Stimulated activated CD4-positive, alpha-beta T cell treated with anti-CD3 and anti-CD28 coated beads, Interleukin-1b, Interleukin-23, amount 100 ng/mL, for 48 hours (primary cell): ENCODE results near the gene ABCB9.
"Not testable (repeated sequence)": the region's sequence is repeated elsewhere in the genome, so short reads cannot be mapped to it uniquely, and the experiment has no call there.

Experiments
- DNase-seq: peaks from one replicate; pipeline ENCODE4 v3.0.0-alpha.2; 2020

The ABCB9 gene

DNA sequence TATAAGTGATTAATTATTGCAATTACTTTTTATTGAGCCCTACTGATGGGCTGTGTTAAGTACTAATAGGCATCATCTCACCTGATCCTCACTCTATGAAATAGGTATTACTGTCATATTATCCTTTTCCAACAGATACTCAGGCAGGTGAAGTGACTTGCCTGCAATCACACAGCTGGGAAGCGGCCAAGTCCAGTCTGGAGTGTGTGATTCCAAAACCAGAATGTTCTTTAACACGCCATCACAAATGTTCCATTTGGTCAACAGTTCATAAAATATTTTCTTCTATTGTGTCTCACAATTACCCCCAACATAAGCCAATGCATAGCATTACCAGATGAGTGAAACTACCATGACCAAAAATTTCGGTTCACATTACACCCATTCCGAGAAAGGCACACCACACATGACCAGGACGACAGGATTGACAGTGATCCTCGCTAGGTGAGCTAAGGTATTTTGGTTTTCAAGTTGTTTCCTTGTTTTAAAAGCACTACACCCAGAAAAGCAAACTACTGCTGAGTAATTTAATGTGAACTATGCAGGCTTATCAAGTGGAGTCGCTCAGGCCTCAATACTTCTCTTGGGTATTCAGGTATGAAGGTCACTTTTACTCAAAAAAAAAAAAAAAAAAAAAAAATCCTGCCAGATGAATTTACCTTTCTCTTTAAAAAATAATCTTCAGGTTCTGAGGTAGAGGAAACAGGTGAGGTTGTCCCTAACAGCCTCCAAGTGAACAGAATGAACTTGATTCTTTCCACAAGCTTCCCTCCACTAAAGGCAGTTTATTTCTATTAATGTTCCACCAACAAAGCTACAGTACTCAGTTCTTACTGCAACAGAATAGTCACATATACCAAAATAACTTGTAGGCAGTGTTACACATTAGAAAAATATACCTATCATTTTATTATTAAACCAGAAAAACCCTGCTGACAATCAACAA, 72.8 kb downstream of the ABCB9 start:
- DNase-seq = no peak

DNA sequence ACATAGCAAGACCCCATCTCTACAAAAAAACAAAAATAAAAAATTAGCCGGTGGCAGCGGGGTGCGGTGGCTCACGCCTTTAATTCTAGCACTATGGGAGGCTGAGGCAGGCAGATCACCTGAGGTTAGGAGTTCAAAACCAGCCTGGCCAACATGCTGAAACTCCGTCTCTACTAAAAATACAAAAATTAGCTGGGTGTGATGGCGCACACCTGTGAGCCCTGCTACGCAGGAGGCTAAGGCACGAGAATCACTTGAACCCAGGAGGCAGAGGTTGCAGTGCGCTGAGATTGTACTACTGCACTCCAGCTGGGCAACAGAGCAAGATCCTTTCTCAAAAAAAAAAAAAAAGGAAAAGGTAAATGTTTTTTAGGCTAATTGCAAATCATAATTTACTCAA, 73.5 kb downstream of the ABCB9 start:
- DNase-seq = not testable (repeated sequence)

DNA sequence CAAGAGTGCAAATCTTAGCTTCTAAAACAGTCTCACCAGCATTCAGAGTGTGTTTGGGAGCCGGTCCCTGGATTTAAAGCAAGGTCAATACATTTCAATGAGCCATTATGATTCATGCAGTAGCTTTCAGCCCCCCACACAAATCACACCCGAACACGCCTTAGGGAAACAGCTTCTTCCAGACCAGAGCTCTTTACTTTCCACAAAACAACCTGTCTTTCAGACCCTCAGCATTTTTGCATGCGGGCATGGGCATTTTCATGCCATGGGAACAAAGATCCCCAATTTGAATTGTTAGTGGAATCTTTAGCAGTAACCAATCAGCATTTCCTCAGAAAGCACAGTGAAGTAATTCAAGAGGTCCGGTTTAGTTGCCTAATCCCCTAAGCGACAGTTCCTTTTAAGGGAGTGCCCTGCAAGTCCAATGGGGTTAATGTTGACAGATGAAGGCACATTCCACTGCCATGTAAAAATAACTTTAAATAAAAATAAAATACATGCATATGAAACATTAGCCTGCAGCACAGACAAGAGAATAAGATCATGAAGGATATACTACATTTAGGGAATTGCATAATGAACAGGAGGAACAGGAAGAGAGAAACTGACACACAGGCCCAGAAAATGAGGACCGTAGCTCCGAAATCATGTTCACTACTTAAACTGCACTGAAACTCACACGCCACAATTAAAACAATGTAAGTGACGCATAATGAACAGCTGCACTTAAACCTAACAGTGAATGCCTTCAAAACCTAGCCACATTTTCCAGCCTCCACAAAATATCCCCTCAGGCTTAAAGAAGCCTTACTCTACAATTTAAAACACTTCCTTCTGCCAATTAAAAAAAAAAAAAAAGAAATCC, 74.4 kb downstream of the ABCB9 start:
- no peak for DNase-seq

DNA sequence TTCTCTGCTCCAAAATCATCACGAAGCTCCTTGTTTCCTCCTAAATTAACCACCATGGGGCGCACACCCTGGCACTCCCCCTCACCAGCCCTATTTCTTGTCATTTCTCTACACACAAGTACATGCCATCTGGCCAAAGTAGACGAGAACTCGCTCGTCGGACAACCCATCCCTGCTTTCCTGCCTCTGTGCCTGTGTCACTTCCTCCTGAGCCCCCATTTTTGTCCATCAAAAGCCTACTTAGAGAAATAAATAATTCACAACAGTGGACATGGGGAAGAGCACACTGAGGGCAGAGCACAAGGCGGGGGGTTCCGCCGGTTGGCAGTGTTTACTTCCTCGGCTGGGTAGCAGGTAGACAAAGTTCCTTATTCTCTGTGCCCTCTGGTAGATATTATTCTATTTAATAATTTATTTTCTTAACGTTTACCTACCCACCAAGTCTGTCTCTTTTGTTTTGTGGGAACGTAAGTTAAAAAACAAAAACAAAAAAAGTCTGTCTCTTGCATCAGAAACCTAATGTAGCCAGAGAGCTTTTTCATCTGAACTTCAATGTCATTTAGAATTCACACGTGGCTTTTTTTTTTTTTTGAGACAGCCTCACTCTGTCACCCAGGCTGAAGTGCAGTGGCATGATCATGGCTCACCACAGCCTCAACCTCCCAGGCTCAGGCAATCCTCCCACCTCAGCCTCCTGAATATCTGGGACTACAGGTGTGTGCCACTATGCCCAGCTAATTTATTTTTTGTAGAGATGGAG, 76.3 kb downstream of the ABCB9 start:
- DNase-seq = no peak

DNA sequence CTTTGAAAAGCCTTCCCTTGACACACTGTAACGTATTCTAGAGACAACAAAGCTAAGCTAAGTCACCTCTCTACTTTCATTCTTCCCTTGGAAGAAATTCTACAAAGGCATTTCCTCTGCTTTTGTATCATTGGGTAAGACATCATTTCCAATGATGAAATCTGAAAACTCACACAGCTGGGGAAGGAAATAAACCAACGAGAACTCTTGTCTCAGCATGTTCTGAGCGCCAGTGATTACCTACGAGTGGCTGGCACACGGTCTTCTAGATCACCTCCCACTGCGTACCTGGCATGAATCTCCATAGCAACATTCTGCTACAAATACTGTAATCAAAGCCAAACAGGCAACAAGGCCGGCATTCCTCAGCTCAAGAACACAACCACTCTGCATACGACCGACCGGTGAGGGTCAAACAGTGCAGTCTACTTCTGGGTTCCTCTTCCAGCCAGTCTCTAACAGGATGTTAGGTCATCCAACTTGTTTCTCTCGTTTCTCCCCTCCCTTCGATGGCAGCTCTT, 78.0 kb downstream of the ABCB9 start:
- peak; percentile 39 for DNase-seq

DNA sequence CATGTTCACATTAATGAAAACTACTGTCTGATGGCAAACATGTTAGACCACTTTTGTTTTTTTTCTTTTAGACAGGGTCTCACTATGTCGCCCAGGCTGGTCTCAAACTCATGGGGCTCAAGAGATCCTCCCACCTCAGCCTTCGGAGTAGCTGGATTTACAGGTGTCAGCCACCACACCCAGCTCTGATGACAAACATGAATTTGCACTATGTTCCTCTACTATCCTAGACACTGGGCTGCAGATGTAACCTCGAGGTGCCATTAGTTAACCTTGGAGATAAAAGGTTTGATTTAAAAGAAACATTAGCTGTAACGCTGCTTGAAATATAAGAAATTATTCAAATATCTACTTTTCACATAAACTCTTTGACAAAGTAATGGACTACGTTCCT, 78.4 kb downstream of the ABCB9 start:
- no peak for DNase-seq

DNA sequence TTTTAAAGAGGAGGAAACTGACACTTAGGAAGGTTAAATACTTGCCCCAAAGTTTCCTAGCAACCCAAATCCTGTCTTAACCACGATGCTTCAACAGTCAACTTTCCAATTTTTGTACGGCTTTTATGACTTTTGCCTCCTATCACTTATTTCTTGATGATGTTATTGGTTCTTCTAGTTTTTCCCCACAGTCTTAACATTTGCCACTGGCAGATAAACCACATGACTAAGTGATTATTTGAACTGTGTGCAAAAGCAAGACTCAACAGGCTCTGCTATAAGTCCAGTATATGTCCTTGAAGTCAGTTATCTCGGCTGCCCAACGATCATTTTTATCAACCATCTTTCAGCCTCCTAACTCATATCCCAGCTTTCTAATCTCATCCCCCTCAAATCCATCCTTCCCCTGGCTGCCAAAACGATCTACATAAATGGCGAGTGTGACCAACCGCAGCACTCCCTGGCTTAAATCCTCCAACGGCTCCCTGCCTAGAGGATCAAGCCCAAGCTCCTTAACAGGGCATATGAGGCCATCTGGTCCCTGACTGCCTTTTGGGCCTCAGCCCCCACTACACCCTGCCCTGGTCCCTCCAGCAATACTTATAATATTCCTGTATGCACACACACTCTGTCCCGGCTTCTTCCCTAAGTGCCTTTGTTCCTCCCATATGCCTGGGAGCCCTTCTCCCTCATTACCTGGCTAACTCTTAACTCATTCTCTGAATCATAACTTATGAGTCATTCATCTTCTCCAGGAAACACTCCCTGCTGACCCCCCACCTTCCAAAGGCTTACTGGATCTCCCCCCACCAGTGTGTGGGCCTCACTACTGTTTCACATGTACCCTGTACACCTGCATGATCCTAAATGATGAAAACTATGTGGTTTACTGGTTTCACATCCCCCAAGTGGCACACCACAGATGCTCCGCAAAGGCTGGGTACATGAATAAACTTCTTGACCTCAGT, 79.1 kb downstream of the ABCB9 start:
- peak; percentile 62 for DNase-seq

DNA sequence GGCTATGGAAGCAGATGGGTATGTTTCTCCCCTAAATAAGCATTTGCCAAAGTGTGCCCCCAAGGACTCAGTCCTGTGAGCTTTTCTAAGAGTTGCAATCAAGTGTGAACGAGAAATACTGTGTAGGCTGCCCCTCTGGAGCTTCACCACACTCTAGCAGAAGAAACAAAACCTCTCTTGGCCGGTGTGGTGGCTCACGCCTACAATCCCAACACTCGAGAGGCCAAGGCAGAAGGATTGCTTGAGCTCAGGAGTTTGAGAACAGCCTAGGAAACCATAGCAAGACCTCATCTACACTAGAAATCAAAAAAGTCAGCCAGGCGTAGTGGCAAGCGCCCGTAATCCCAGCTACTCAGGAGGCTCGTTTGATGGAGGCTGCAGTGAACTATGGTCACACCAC, 80.1 kb downstream of the ABCB9 start:
- DNase-seq = no peak

DNA sequence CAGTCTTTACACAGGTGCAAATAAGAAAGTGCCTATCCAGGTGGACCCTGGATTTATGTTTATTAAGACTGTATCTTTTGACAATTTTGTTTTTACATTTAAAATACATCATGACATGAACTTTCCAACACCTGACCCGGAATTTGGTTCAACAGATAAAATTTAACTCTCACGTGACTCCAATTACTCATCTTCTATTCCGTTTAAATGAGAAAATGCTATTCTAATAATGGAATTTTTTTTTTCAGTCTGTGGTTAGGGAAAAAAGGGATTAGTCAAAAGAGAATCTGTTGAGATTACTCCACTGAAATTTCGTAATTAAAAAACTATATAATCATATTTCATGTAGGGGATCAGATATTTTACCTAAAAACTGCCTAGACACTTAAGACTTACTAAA, 81.4 kb downstream of the ABCB9 start:
- no peak for DNase-seq

DNA sequence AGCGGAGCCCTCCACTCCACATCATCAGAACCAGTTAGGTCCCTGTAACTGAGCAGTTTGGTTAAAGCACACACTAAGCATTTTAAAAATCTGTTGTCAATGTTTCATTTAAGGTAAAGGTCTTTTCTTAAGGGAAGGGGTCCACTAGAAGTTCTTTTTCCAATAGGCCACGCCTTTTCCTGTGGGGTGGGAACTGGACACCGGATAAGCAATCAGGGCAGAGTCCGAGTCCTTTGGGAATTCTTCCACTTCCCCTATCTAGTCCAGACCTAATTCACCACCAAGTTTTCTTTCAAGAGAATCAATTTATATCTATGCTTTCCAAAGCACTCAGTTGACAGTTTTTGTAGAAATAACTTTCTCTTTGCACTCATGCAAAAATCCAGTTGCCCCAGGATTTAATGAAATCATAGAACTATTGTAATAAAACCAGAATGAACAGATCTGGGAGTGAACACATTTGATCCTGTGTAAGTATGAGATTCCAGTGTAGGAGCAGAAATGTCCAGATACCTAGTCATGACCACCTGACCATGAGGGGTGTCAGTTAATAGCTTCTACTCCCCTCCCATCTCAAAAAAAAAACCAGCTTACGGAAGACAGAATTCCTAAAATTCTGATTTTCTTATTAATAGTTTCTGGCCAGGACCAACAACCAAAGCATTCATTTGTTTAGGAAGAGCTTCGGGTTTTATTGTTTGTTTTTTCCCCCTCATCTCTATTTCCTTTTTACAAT, 82.0 kb downstream of the ABCB9 start:
- DNase-seq = no peak

DNA sequence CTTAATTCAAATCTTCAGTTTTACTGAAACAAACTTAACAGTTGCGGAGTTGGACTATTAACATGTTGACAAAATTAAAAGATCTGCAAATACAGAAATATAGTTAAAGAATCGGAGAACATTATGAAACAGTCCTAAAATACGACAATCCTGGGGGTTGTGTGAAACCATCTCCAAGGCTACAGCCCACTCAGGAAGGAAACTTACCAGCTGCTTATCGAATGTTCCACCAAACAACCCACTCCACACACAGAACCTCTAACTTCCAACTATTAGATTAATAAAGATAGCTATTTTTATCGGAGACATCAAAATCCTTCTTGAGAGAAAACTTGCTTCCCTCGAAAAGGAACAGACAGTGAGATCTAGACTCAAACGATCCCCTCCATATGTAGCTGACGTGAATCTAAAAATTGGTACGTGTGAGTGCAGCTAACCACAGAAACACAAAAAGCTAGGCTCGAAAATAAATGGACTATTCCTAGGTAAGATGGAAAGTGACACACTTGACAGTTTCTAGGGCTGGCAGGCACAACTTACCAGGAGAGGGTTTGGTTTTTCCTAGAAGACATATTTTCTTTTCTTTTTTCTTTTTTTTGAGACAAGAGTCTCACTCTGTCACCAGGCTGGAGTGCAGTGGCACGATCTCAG, 83.2 kb downstream of the ABCB9 start:
- no peak for DNase-seq

DNA sequence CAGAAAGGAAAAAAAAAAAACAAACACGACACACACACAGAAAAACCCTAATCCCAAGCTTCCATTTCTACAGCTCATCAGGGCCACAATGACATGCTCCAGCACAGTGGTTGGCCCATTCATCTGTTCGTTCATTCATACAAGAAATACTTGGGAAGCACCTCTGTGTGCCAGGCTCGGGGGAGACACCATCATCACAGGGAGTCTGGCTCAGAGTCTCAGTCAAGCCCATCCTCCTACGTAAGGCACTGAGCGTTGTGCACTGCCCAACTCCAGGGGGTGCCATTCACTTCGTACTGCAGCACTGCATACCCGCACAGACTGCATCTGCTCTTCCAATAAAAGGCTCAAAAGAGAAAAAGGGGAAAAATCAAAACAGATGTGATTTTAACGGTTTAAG, 85.6 kb downstream of the ABCB9 start:
- DNase-seq = no peak

DNA sequence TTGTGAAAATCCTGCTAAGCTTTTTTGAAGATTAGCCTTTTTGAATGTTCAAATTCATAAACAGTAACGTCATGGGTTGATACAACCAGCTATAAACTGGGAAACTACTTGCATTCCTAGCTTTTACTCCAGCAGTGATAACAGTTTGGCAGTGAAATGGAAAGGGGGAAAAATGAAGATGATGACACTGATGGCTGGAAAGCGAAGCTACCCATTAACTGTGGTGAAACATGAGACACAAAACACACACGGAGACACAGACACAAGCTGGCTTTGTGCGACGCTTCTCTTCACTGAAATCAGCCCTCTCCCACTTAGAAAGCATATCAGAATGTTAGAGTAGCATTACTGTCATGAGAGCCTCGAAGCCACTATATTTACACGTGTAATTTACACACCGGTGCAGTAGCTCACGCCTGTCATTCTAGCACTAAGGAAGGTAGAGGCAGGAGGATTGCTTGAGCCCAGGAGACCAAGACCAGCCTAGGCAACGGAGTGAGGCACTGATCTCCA, 86.1 kb downstream of the ABCB9 start:
- no peak for DNase-seq
